ENCODE results near the gene PLN. TPM values are rescaled to one million over a fixed set of nuclear protein-coding genes. Genes with fewer than 3 reads are reported as not detected.

PLN gene
- total and polyA plus RNA-seq, 4 donors = 1.6 to 12.3 (median 6.7) TPM

- H3K27ac ChIP-seq (ENCODE audit: low read depth in 1 of 2, low read length in 1 of 2) = peak overlapping the region in 1 of 2 donors; percentile 66
- DNase-seq = no peak
- no peak for ATAC-seq (ENCODE audit: insufficient read depth, low FRiP score)
- no peak overlapping the region for H3K4me3 ChIP-seq
- no peaks in the 10 kb centered on the region for H3K9me3 ChIP-seq (ENCODE audit: control insufficient read depth in 4 of 4, insufficient read depth in 3 of 4, low read length in 3 of 4)
- H3K4me1 ChIP-seq (ENCODE audit: control insufficient read depth in 5 of 5, insufficient read depth in 5 of 5, low read length in 5 of 5) = peaks cover 0 to 15% (median 8%) of the 10 kb centered on the region in 5 donors
- H3K27me3 ChIP-seq (ENCODE audit: control insufficient read depth in 3 of 3, insufficient read depth in 3 of 3, low read length in 2 of 3) = no peaks in the 10 kb centered on the region
- no peaks in the 10 kb centered on the region for H3K36me3 ChIP-seq (ENCODE audit: control insufficient read depth in 4 of 4, insufficient read depth in 4 of 4, low read length in 4 of 4)
- no peak overlapping the region for H3K9ac ChIP-seq (ENCODE audit: insufficient read depth in 1 of 2, low read length in 2 of 2)
- TF ChIP-seq CTCF (IDR thresholded peaks at IDR 0.05; ENCODE audit: control extremely low read depth, extremely low read depth) = no peak
- WGBS, 2 donors = 91 to 97% methylated on average over 3 of the region's 3 CpGs
Observed at GRCh38 chr6:118542184-118542952, 5.7 kb upstream of the PLN start.

- Histone ChIP-seq H3K4me3 (no peak overlapping the region), H3K27me3 (ENCODE audit: control insufficient read depth in 3 of 3, insufficient read depth in 3 of 3, low read length in 2 of 3) (no peaks in the 10 kb centered on the region), H3K9ac (ENCODE audit: insufficient read depth in 1 of 2, low read length in 2 of 2) (no peak overlapping the region), H3K4me1 (ENCODE audit: control insufficient read depth in 5 of 5, insufficient read depth in 5 of 5, low read length in 5 of 5) (peaks cover 0 to 11% (median 3%) of the 10 kb centered on the region in 5 donors), H3K36me3 (ENCODE audit: control insufficient read depth in 4 of 4, insufficient read depth in 4 of 4, low read length in 4 of 4) (no peaks in the 10 kb centered on the region), H3K9me3 (ENCODE audit: control insufficient read depth in 4 of 4, insufficient read depth in 3 of 4, low read length in 3 of 4) (no peaks in the 10 kb centered on the region), H3K27ac (ENCODE audit: low read depth in 1 of 2, low read length in 1 of 2) (peak overlapping the region in 1 of 2 donors; percentile 93)
- DNase-seq (no peak), ATAC-seq (ENCODE audit: insufficient read depth, low FRiP score) (no peak)
- no peak for TF ChIP-seq CTCF (IDR thresholded peaks at IDR 0.05; ENCODE audit: control extremely low read depth, extremely low read depth)
- 82 to 89% methylated on average over 3 of the region's 3 CpGs for WGBS, 2 donors
Observed at GRCh38 chr6:118544105-118544504, 4.0 kb upstream of the PLN start.

GRCh38 chr6:118546164-118546879 lies 1.8 kb upstream of the PLN start:
- Histone ChIP-seq H3K27ac (ENCODE audit: low read depth in 1 of 2, low read length in 1 of 2) (peak overlapping the region in 1 of 2 donors; percentile 77), H3K9ac (ENCODE audit: insufficient read depth in 1 of 2, low read length in 2 of 2) (peak overlapping the region in 1 of 2 donors; percentile 60), H3K9me3 (ENCODE audit: control insufficient read depth in 4 of 4, insufficient read depth in 3 of 4, low read length in 3 of 4) (no peaks in the 10 kb centered on the region), H3K27me3 (ENCODE audit: control insufficient read depth in 3 of 3, insufficient read depth in 3 of 3, low read length in 2 of 3) (no peaks in the 10 kb centered on the region), H3K4me3 (no peak overlapping the region), H3K4me1 (ENCODE audit: control insufficient read depth in 5 of 5, insufficient read depth in 5 of 5, low read length in 5 of 5) (peaks cover 0 to 21% (median 3%) of the 10 kb centered on the region in 5 donors), H3K36me3 (ENCODE audit: control insufficient read depth in 4 of 4, insufficient read depth in 4 of 4, low read length in 4 of 4) (no peaks in the 10 kb centered on the region)
- ATAC-seq (ENCODE audit: insufficient read depth, low FRiP score) = no peak
- DNase-seq = peak in 1 of 3 donors; percentile 55
- no peak for TF ChIP-seq CTCF (IDR thresholded peaks at IDR 0.05; ENCODE audit: control extremely low read depth, extremely low read depth)
- WGBS, 2 donors = 70 to 84% methylated on average over 4 of the region's 4 CpGs

All from lung (tissue), 12 donors.